Measurements from ENCODE around the gene VIL1.

DNA sequence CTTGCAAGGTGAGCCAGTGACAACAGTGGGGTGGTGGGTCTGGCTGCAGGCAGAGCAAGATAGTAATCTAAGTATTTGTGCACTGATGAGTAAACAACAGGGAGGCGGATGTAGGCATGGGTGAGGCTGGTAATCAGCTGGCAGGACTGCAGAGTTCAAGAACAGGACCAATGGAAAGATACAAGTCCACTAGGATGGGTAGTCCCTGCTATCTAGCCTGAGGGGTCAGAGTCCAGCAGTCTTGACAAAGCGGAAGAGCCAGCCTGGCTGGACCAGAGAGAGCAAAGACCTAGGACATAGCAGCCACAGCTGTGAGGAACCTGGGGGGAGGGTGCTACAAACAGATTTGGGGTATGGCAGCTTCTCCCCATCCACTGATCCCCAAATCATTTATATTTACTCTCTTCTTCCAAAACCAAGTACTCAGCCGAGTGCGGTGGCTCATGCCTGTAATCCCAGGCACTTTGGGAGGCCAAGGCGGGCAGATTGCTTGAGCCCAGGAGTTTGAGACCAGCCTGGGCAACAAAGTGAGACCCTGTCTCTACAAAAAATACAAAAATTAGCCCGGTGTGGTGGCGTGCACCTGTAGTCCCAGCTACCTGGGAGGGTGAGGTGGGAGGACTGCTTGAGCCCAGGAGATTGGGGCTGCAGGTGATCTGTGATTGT is 25.9 kb downstream of the VIL1 start:
- TF ChIP-seq SMC3 (IDR thresholded peaks at IDR 0.05; ENCODE audit: low read depth, low read length) (no peak), POLR2A (IDR thresholded peaks at IDR 0.05; ENCODE audit: low read depth, low read length) (no peak), RAD21 (IDR thresholded peaks at IDR 0.05; ENCODE audit: low read length) (no peak), RFX5 (IDR thresholded peaks at IDR 0.05; ENCODE audit: low read depth, low read length) (no peak), RCOR1 (IDR thresholded peaks at IDR 0.05; ENCODE audit: insufficient replicate concordance, low read length) (no peak), CHD1 (IDR thresholded peaks at IDR 0.05; ENCODE audit: low read depth, low read length) (no peak), BHLHE40 (IDR thresholded peaks at IDR 0.05; ENCODE audit: low read depth, low read length) (no peak), MAZ (IDR thresholded peaks at IDR 0.05; ENCODE audit: borderline replicate concordance, low read depth, low read length) (no peak), FOS (IDR thresholded peaks at IDR 0.05; ENCODE audit: low read depth, low read length) (no peak), MAFK (IDR thresholded peaks at IDR 0.05; ENCODE audit: low read depth, low read length) (no peak), MXI1 (IDR thresholded peaks at IDR 0.05; ENCODE audit: borderline replicate concordance, low read depth, low read length) (no peak)
- TF ChIP-seq, protein P1, sequence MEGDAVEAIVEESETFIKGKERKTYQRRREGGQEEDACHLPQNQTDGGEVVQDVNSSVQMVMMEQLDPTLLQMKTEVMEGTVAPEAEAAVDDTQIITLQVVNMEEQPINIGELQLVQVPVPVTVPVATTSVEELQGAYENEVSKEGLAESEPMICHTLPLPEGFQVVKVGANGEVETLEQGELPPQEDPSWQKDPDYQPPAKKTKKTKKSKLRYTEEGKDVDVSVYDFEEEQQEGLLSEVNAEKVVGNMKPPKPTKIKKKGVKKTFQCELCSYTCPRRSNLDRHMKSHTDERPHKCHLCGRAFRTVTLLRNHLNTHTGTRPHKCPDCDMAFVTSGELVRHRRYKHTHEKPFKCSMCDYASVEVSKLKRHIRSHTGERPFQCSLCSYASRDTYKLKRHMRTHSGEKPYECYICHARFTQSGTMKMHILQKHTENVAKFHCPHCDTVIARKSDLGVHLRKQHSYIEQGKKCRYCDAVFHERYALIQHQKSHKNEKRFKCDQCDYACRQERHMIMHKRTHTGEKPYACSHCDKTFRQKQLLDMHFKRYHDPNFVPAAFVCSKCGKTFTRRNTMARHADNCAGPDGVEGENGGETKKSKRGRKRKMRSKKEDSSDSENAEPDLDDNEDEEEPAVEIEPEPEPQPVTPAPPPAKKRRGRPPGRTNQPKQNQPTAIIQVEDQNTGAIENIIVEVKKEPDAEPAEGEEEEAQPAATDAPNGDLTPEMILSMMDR (conservative IDR thresholded peaks at IDR 0.05; ENCODE audit: low read depth, low read length): no peak
- TF ChIP-seq, protein P2, sequence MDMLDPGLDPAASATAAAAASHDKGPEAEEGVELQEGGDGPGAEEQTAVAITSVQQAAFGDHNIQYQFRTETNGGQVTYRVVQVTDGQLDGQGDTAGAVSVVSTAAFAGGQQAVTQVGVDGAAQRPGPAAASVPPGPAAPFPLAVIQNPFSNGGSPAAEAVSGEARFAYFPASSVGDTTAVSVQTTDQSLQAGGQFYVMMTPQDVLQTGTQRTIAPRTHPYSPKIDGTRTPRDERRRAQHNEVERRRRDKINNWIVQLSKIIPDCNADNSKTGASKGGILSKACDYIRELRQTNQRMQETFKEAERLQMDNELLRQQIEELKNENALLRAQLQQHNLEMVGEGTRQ (IDR thresholded peaks at IDR 0.05; ENCODE audit: low read depth, low read length): no peak
